Adipose tissue (tissue), 3 donors: Measurements from ENCODE around the gene MKLN1. TPM values are rescaled to one million over a fixed set of nuclear protein-coding genes. Genes with fewer than 3 reads are reported as not detected.
"Not testable (repeated sequence)": the region's sequence is repeated elsewhere in the genome, so short reads cannot be mapped to it uniquely, and the experiment has no call there.

Experiments used
- H3K27ac ChIP-seq: one replicate; pipeline ENCODE4 v1.5.1; 2013; ENCODE audit warnings: low read depth, low read length
- WGBS, 3 donors: extraction: QIAGEN DNeasy Blood & Tissue Kit; methylation state at CpG; one replicate each; pipeline ENCODE4 v1.1.7; 2013; 5-methylcytosine and 5-hydroxymethylcytosine counted together
- polyA plus RNA-seq, 3 donors: library from polyadenylated mRNA; stranded (reverse); fragments of 200-250 nt; gene quantifications; one replicate each; pipeline ENCODE4 v1.2.3, GENCODE V29; 2013
- donor health status: healthy with polysubstance abuse.
- donor health status: Bipolar disorder and iron deficiency.
- donor health status: healthy.

The MKLN1 gene
- polyA plus RNA-seq, 3 donors: 6.5 to 13.7 (median 13.6) TPM

DNA sequence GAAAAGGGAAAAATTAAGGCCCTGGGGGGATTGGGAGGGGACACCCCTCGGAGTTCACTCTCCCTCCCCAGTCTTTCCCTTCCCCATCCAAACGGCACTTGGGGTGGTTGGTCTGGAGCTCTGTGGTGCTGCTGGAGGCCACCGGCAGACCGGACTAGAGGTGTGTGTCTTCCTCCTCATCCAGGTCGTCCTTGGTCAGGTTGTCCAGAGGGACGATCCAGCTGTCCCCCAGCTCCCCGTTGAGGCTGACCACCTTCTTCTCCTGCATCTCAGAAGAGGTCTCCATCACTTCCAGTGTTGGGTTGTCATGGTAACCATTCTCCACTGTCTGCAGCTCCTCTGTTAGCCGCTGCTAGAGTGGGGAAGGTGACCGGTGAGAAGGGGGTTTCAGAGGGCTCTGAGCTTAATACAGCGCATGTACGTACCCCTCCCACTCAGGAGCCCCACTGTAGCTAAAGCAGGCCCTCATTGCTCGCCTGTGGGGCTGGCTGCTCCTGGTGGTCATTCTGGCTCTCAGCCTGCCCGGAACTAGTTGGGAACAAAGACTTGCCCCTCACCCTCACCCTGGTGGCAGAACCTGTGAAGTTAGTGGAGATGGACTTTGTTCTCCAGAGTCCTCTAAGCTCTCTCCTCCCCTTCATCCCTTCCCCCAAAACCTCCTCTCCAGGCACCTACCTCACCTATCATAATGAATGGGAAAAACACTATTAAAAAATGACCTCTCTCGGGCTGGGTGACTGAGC is 176.7 kb downstream of the MKLN1 start:
- WGBS, 3 donors: 87 to 90% (median 89%) methylated on average over 12 to 14 of the region's 14 CpGs
- no peak overlapping the region for H3K27ac ChIP-seq

GRCh38 chr7:131505037-131505620 is 177.5 kb downstream of the MKLN1 start:
- 88 to 91% (median 90%) methylated on average over 8 of the region's 8 CpGs for WGBS, 3 donors
- not testable (repeated sequence) for H3K27ac ChIP-seq

DNA sequence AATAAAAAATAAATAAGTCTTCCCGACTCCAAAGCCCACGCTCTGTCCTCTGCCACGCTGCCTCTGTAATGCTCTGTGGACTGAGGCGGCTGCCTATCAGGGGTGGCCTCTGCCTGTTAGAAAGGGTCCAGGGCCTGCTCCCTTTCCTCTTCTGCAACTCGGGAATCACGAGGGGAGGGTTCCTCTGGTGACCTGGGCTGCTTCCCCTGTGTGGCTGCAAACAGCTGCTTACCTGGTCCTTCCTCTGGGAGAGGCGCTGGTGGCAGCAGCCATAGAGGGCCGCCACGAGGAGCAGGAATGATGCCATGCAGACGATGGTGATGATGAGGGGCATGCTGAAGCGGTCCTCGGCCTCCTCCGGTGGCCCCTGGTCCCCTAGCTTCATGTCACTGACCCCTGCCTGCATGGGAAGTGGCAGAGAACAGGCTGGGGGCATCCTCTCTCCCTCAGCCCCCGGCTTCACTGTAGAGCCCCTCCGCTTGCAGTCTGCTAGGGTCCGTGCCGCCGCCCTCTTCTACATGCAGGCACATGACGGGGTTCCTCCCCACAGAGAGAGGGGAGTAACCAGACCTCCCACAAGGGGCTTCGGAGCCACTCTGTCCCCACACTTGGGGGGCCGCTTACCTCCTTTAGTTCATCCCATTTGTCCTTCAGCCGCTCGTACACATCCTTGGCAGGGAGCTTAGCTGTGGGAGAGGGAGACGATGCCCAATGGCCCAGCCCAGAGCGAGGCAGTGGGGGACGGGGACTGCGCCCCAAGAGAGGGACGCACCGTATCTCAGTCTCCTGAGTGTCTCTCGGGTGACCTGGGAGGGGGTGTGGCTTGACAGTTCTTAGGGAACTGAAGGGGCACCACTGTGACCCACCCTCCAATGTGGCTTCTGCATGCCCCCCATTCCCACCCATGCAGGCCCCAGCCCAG is 178.2 kb downstream of the MKLN1 start:
- WGBS, 3 donors: 87 to 90% (median 87%) methylated on average over 27 to 30 of the region's 30 CpGs
- no peak overlapping the region for H3K27ac ChIP-seq

DNA sequence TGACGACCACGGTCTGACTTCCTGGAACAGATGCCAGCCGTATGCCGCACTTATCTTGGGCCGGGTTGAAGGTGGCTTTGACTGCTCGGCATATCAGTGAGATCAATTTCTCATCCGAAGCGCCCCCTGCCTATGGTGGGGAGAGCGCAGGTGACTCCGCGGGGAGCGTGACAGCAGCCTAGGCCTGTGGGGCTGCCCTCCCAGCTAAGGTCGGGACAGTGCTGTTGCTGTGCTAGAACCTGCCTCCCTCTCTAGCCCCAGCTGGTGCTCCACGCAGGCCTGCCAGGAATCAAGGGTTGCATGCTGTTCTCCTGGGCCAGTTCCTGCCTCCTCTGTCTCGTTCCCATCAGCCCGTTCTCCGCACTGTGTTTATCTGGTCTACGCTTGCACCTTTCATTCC is 178.9 kb downstream of the MKLN1 start:
- H3K27ac ChIP-seq: no peak overlapping the region
- WGBS, 3 donors: 63 to 88% (median 82%) methylated on average over 18 of the region's 18 CpGs

GRCh38 chr7:131507592-131508331 is 180.1 kb downstream of the MKLN1 start:
- no peak overlapping the region for H3K27ac ChIP-seq
- WGBS, 3 donors: 11 to 28% (median 21%) methylated on average over 14 of the region's 14 CpGs

GRCh38 chr7:131508754-131509486 is 181.2 kb downstream of the MKLN1 start:
- 66 to 75% (median 67%) methylated on average over 10 of the region's 10 CpGs for WGBS, 3 donors
- H3K27ac ChIP-seq: no peak overlapping the region

DNA sequence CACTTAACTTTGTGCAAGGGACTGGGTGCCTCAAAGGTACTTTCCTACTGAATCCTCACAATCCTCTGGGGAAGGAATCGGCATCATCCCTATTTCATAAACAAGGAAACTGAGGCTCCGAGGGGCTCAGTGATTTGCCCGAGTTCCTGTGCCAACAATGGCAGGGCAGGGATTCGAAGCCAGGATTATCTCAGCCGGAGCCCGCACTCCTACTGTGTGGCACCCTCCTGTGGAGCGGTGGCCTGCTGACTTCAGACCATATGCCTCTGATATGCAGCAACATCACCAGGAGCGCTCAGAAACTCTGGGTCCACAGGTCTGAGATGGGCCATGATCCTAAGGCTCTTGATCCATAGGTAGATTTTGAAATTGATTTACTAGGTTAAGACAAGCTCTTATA is 182.1 kb downstream of the MKLN1 start:
- WGBS, 3 donors: 92 to 96% (median 95%) methylated on average over 8 of the region's 8 CpGs
- no peak overlapping the region for H3K27ac ChIP-seq

DNA sequence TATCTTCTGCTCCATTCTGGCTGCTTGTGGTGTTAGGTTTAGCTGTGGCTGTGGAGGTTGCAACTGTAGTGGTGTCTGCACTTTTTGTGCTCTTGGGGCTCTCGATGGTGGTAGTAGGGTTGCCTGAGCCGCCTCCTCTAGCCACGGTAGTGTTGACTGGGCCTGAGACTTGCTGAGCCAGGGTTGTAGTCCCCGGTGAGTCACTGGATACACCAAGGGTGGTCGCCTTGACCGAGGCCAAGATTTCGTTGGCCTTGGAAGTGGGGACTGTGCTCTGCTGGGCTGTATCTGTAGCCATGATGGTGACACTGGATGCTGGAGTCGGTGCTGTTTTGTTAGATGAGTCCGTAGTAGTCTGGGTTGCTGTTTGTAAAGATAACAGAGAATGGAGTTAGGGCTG is 183.4 kb downstream of the MKLN1 start:
- 80 to 86% (median 83%) methylated on average over 9 of the region's 9 CpGs for WGBS, 3 donors
- no peak overlapping the region for H3K27ac ChIP-seq

DNA sequence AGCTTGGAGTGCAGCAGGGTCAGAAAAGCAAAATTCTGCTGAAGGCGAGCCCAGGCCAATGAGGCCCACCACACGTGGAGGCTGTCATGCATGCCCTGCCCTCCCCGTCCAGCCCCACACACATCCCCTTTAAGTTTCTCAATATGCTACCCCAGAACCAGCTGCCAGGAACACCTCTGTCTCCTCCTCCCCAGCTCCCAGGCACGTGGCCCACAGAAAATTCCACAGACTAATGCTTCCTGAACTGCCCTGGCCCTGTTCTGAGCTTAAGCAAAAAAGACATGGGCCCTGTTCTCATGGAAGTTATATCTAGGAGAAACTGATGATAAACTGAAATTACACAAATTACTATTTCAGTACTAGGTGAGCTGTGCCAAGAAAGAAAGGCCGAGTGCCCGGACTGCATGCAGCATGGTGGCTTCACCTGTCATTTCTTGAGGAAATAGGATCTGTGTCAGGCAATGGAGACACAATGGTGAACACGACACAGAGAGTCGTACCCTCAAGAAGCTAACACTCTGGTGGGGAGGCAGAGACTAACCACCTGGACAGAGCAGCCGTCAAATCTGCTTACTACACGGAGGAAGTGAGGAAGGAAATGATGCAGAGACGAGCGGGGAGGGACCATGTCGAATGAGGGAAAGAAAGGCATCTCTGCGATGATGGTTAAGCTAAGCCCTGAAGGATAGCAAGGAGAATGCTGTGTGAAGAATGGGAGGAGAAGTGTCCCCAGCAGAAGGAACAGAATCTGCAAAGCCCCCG is 184.3 kb downstream of the MKLN1 start:
- no peak overlapping the region for H3K27ac ChIP-seq
- WGBS, 3 donors: 51 to 65% (median 54%) methylated on average over 15 of the region's 15 CpGs

- no peak overlapping the region for H3K27ac ChIP-seq
- WGBS, 3 donors: 38 to 42% (median 40%) methylated on average over 11 of the region's 11 CpGs
Measured at GRCh38 chr7:131513245-131514061, 185.8 kb downstream of the MKLN1 start.

DNA sequence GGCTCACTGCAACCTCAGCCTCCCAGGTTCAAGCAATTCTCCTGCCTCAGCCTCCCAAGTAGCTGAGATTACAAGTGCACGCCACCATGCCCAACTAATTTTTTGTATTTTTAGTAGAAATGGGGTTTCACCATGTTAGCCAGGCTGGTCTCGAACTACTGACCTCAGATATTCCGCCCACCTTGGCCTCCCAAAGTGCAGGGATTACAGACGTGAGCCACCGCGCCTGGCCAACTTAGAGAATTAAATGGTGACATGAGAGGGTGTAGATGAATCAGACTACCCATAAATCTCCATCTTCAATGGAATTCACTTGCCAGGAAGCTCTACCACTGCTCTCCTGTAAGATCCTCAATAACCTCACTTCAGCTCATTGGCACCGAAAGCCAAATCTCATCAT is 187.8 kb downstream of the MKLN1 start:
- WGBS, 3 donors: 93 to 95% (median 95%) methylated on average over 7 of the region's 7 CpGs
- not testable (repeated sequence) for H3K27ac ChIP-seq

GRCh38 chr7:131517218-131517923 is 189.7 kb downstream of the MKLN1 start:
- no peak overlapping the region for H3K27ac ChIP-seq
- 82 to 90% (median 88%) methylated on average over 19 of the region's 19 CpGs for WGBS, 3 donors

- no peak overlapping the region for H3K27ac ChIP-seq
- 80 to 85% (median 83%) methylated on average over 11 of the region's 11 CpGs for WGBS, 3 donors
Measured at GRCh38 chr7:131518626-131519025, 190.9 kb downstream of the MKLN1 start.

GRCh38 chr7:131521651-131522163 is 194.0 kb downstream of the MKLN1 start:
- H3K27ac ChIP-seq: no peak overlapping the region
- WGBS, 3 donors: 30 to 63% (median 62%) methylated on average over 7 of the region's 7 CpGs

GRCh38 chr7:131522325-131522930 is 194.8 kb downstream of the MKLN1 start:
- 54 to 71% (median 67%) methylated on average over 11 of the region's 11 CpGs for WGBS, 3 donors
- no peak overlapping the region for H3K27ac ChIP-seq
